Mammary epithelial cell (primary cell): Measurements from ENCODE around the gene SIGLEC7.

Experiments used
- EZH2 ChIP-seq: IDR thresholded peaks from 2 replicates; pipeline ENCODE4 v1.6.1; 2012; ENCODE audit warnings: low read length, inconsistent platforms, borderline replicate concordance
- TF ChIP-seq, protein P1 (sequence below), 2 donors: IDR thresholded peaks in 1 of 2; conservative IDR thresholded peaks in 1 of 2; 2 replicates each; pipeline ENCODE4 v1.5.1; 2011 to 2012; ENCODE audit warnings: inconsistent platforms in 2 of 2, low read length in 2 of 2, mild to moderate bottlenecking in 2 of 2, control low read depth in 1 of 2, low read depth in 1 of 2; ENCODE audit not compliant: insufficient read depth in 1 of 2; ENCODE audit errors: extremely low read depth in 1 of 2

DNA sequence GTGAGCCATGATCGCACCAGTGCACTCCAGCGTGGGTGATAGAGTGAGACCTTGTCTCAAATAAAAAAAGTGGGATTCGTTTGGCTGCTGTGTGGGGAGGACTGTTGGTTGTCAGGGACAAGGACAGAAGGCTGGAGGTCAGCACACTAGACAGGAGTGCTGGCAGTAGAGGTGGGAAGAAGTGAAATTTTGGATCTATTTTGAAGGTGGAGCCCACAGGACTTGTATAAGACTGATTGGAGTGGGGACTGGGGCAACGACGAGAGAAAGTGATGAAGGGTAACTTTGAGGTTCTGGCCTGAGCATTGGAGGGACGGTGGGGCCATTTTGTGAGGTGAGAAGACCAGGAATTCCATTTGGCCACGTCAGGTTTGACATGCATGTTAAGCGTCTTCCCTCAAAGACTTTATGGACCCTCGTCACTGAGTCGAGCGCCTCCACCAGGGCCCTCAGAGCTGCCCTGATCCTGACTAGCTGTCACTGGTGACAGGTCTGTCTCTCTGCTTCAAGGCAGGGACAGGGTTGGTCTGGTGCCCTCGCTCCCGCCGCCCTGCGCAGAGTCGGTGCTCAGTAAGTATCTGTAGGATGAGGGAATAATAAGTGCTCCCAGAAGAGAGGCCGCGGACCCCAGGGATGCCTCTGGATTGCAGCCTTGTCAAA is 34.6 kb upstream of the SIGLEC7 start:
- TF ChIP-seq, protein P1, sequence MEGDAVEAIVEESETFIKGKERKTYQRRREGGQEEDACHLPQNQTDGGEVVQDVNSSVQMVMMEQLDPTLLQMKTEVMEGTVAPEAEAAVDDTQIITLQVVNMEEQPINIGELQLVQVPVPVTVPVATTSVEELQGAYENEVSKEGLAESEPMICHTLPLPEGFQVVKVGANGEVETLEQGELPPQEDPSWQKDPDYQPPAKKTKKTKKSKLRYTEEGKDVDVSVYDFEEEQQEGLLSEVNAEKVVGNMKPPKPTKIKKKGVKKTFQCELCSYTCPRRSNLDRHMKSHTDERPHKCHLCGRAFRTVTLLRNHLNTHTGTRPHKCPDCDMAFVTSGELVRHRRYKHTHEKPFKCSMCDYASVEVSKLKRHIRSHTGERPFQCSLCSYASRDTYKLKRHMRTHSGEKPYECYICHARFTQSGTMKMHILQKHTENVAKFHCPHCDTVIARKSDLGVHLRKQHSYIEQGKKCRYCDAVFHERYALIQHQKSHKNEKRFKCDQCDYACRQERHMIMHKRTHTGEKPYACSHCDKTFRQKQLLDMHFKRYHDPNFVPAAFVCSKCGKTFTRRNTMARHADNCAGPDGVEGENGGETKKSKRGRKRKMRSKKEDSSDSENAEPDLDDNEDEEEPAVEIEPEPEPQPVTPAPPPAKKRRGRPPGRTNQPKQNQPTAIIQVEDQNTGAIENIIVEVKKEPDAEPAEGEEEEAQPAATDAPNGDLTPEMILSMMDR (conservative IDR thresholded peaks at IDR 0.05 in 1 of 2, IDR thresholded peaks at IDR 0.05 in 1 of 2; ENCODE audit: extremely low read depth in 1 of 2, insufficient read depth in 1 of 2, low read depth in 1 of 2, low read length in 2 of 2): no peak
- no peak for TF ChIP-seq EZH2
